HEK293 (cell line): Measurements from ENCODE around the gene FAM199X.

Source experiments
- CTCF ChIA-PET: fragments of 350-600 bp; formaldehyde crosslinking; extraction: SDS; loops from one replicate; lab custom pipeline; 2021; ENCODE audit warnings: antibody characterized with exemption; lab: Yijun Ruan, JAX
- POLR2A ChIA-PET: fragments of 300-600 bp; formaldehyde crosslinking; extraction: SDS; loops from one replicate; lab custom pipeline; 2020; ENCODE audit warnings: antibody characterized with exemption, inconsistent platforms; lab: Yijun Ruan, JAX
- H3K27ac ChIP-seq: fragments of 200-500 bp; sonication (Bioruptor generic); 2 replicates; pipeline ENCODE4 v1.5.1; 2014; ENCODE audit warnings: low read depth, low read length, control low read depth, inconsistent platforms; ENCODE audit errors: extremely low read depth
- H3K36me3 ChIP-seq, 2 experiments: fragments of 200-500 bp in 1 of 2; sonication (Bioruptor generic) in 1 of 2; 1 replicate in 1 of 2; 2 replicates in 1 of 2; pipeline ENCODE4 v1.5.1; 2014 to 2017; ENCODE audit warnings: inconsistent platforms in 2 of 2, low read length in 2 of 2; ENCODE audit not compliant: control insufficient read depth in 2 of 2, insufficient read depth in 1 of 2
- H3K4me1 ChIP-seq: fragments of 200-500 bp; sonication (Bioruptor generic); 2 replicates; pipeline ENCODE4 v1.5.1; 2014; ENCODE audit warnings: mild to moderate bottlenecking, low read length, inconsistent platforms; ENCODE audit not compliant: control insufficient read depth, insufficient read depth
- H3K4me3 ChIP-seq: 2 replicates; pipeline ENCODE4 v1.5.1; 2011; ENCODE audit warnings: low read depth, mild to moderate bottlenecking, control low read depth, low read length, moderate library complexity
- H3K9me3 ChIP-seq: fragments of 200-500 bp; sonication (Bioruptor generic); 2 replicates; pipeline ENCODE4 v1.5.1; 2014; ENCODE audit warnings: low read depth, low read length, inconsistent platforms; ENCODE audit not compliant: control insufficient read depth, insufficient read depth
- EGR2 ChIP-seq: fragments of 450-650 bp; formaldehyde crosslinking; IDR thresholded peaks from 2 replicates; pipeline ENCODE4 v1.5.1; 2016; ENCODE audit warnings: low read depth, missing biosample characterization, missing genetic modification characterization
- GLIS2 ChIP-seq: fragments of 450-650 bp; formaldehyde crosslinking; IDR thresholded peaks from 2 replicates; pipeline ENCODE4 v1.5.1; 2016; ENCODE audit warnings: missing biosample characterization, missing genetic modification characterization
- PATZ1 ChIP-seq: fragments of 450-650 bp; formaldehyde crosslinking; IDR thresholded peaks from 2 replicates; pipeline ENCODE4 v1.5.1; 2016; ENCODE audit warnings: missing biosample characterization, missing genetic modification characterization
- PRDM4 ChIP-seq: fragments of 450-650 bp; formaldehyde crosslinking; IDR thresholded peaks from 2 replicates; pipeline ENCODE4 v1.5.1; 2017; ENCODE audit warnings: missing biosample characterization, missing genetic modification characterization
- TRIM28 ChIP-seq: IDR thresholded peaks from 2 replicates; pipeline ENCODE4 v1.6.1; 2011; ENCODE audit warnings: low read length, control low read depth, borderline replicate concordance
- ZBTB7A ChIP-seq: fragments of 450-650 bp; formaldehyde crosslinking; IDR thresholded peaks from 2 replicates; pipeline ENCODE4 v1.5.1; 2016; ENCODE audit warnings: low read depth, missing biosample characterization, missing genetic modification characterization
- ZNF132 ChIP-seq: fragments of 450-650 bp; formaldehyde crosslinking; IDR thresholded peaks from 2 replicates; pipeline ENCODE4 v1.5.1; 2017; ENCODE audit warnings: missing biosample characterization, missing genetic modification characterization, borderline replicate concordance
- ZNF138 ChIP-seq: fragments of 450-650 bp; formaldehyde crosslinking; IDR thresholded peaks from 2 replicates; pipeline ENCODE4 v1.5.1; 2016; ENCODE audit warnings: missing biosample characterization, missing genetic modification characterization, borderline replicate concordance
- ZNF146 ChIP-seq: fragments of 450-650 bp; formaldehyde crosslinking; IDR thresholded peaks from 2 replicates; pipeline ENCODE4 v1.5.1; 2016; ENCODE audit warnings: missing biosample characterization, missing genetic modification characterization
- ZNF211 ChIP-seq: fragments of 450-650 bp; formaldehyde crosslinking; IDR thresholded peaks from 2 replicates; pipeline ENCODE4 v1.5.1; 2016; ENCODE audit warnings: low read depth, missing biosample characterization, missing genetic modification characterization
- ZNF223 ChIP-seq: fragments of 450-650 bp; formaldehyde crosslinking; IDR thresholded peaks from 2 replicates; pipeline ENCODE4 v1.5.1; 2016; ENCODE audit warnings: missing biosample characterization, missing genetic modification characterization
- ZNF274 ChIP-seq, 2 experiments: fragments of 200-500 bp in 1 of 2; fragments of 450-650 bp in 1 of 2; sonication (Bioruptor generic) in 1 of 2; formaldehyde crosslinking in 1 of 2; IDR thresholded peaks; 2 replicates each; pipeline versions ENCODE4 v1.5.1 to v1.6.1; 2014 to 2016; ENCODE audit warnings: borderline replicate concordance in 1 of 2, inconsistent platforms in 1 of 2, low read length in 1 of 2, missing biosample characterization in 1 of 2, missing genetic modification characterization in 1 of 2
- ZNF292 ChIP-seq: fragments of 450-650 bp; formaldehyde crosslinking; IDR thresholded peaks from 2 replicates; pipeline ENCODE4 v1.5.1; 2016; ENCODE audit warnings: low read depth, missing biosample characterization, missing genetic modification characterization, borderline replicate concordance
- ZNF311 ChIP-seq: fragments of 450-650 bp; formaldehyde crosslinking; IDR thresholded peaks from 2 replicates; pipeline ENCODE4 v1.5.1; 2017; ENCODE audit warnings: missing biosample characterization, missing genetic modification characterization, borderline replicate concordance
- ZNF324 ChIP-seq: fragments of 450-650 bp; formaldehyde crosslinking; IDR thresholded peaks from 2 replicates; pipeline ENCODE4 v1.5.1; 2016; ENCODE audit warnings: missing biosample characterization, missing genetic modification characterization
- ZNF423 ChIP-seq: fragments of 450-650 bp; formaldehyde crosslinking; IDR thresholded peaks from 2 replicates; pipeline ENCODE4 v1.5.1; 2016; ENCODE audit warnings: missing biosample characterization, missing genetic modification characterization
- ZNF555 ChIP-seq: fragments of 450-650 bp; formaldehyde crosslinking; conservative IDR thresholded peaks from 2 replicates; pipeline ENCODE4 v1.5.1; 2017; ENCODE audit warnings: missing biosample characterization, mild to moderate bottlenecking, missing genetic modification characterization, inconsistent platforms
- ZNF621 ChIP-seq: fragments of 450-650 bp; formaldehyde crosslinking; IDR thresholded peaks from 2 replicates; pipeline ENCODE4 v1.5.1; 2017; ENCODE audit warnings: missing biosample characterization, missing genetic modification characterization
- ZNF626 ChIP-seq: fragments of 450-650 bp; sonication (Bioruptor Pico); formaldehyde crosslinking; IDR thresholded peaks from 2 replicates; pipeline ENCODE4 v1.5.1; 2018; ENCODE audit warnings: missing biosample characterization, missing genetic modification characterization, inconsistent platforms
- ZNF792 ChIP-seq: fragments of 450-650 bp; formaldehyde crosslinking; IDR thresholded peaks from 2 replicates; pipeline ENCODE4 v1.5.1; 2016; ENCODE audit warnings: missing biosample characterization, missing genetic modification characterization
- ZXDB ChIP-seq: fragments of 450-650 bp; formaldehyde crosslinking; IDR thresholded peaks from 2 replicates; pipeline ENCODE4 v1.5.1; 2016; ENCODE audit warnings: missing biosample characterization, missing genetic modification characterization
- TF ChIP-seq, protein P1 (sequence below): fragments of 450-650 bp; IDR thresholded peaks from 2 replicates; pipeline ENCODE4 v1.5.1; 2018; ENCODE audit warnings: missing biosample characterization, mild to moderate bottlenecking, missing genetic modification characterization
- TF ChIP-seq, protein P2 (sequence below): fragments of 450-650 bp; formaldehyde crosslinking; IDR thresholded peaks from 2 replicates; pipeline ENCODE4 v1.5.1; 2016; ENCODE audit warnings: missing biosample characterization, missing genetic modification characterization

The FAM199X gene

GRCh38 chrX:104165894-104166734 lies at the start of gene FAM199X (continued):
- peak; percentile 42; the same call in 1 of the 2 replicates for TF ChIP-seq PATZ1 (tag by site-specific recombination)
- TF ChIP-seq, protein P1, sequence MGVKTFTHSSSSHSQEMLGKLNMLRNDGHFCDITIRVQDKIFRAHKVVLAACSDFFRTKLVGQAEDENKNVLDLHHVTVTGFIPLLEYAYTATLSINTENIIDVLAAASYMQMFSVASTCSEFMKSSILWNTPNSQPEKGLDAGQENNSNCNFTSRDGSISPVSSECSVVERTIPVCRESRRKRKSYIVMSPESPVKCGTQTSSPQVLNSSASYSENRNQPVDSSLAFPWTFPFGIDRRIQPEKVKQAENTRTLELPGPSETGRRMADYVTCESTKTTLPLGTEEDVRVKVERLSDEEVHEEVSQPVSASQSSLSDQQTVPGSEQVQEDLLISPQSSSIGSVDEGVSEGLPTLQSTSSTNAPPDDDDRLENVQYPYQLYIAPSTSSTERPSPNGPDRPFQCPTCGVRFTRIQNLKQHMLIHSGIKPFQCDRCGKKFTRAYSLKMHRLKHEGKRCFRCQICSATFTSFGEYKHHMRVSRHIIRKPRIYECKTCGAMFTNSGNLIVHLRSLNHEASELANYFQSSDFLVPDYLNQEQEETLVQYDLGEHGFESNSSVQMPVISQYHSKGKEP (tag by site-specific recombination), result peak; percentile 53
- TF ChIP-seq ZXDB (tag by site-specific recombination), result peak; percentile 61

GRCh38 chrX:104117759-104118158 lies 48.5 kb upstream of the FAM199X start:
- no peak overlapping the region for H3K27ac ChIP-seq
- CTCF ChIA-PET, result interaction anchor here (0.5 to 1.0 kb wide), 2 partner anchors 9 to 19 kb away, joined by 3 to 4 read pairs; no protein-coding TSS in a partner anchor
- no peaks in the 10 kb centered on the region for H3K36me3 ChIP-seq
- TF ChIP-seq ZNF138 (no peak), ZNF274 (IDR thresholded peaks at IDR 0.05; ENCODE audit: low read length) (no peak), ZNF274 (tag by site-specific recombination; IDR thresholded peaks at IDR 0.05; ENCODE audit: borderline replicate concordance) (no peak), ZNF211 (tag by site-specific recombination) (no peak), ZNF626 (tag by site-specific recombination) (no peak), ZNF621 (tag by site-specific recombination) (no peak), ZNF324 (no peak), PRDM4 (tag by site-specific recombination) (no peak), ZNF132 (tag by site-specific recombination) (no peak), ZBTB7A (tag by site-specific recombination) (no peak), ZNF146 (no peak), ZNF311 (tag by site-specific recombination) (no peak), TRIM28 (no peak), GLIS2 (tag by site-specific recombination) (no peak), ZNF792 (tag by site-specific recombination) (no peak), ZNF555 (tag by site-specific recombination) (no peak), ZNF223 (tag by site-specific recombination) (no peak), ZNF292 (tag by site-specific recombination) (no peak), ZNF423 (no peak), EGR2 (no peak)
- TF ChIP-seq, protein P2, sequence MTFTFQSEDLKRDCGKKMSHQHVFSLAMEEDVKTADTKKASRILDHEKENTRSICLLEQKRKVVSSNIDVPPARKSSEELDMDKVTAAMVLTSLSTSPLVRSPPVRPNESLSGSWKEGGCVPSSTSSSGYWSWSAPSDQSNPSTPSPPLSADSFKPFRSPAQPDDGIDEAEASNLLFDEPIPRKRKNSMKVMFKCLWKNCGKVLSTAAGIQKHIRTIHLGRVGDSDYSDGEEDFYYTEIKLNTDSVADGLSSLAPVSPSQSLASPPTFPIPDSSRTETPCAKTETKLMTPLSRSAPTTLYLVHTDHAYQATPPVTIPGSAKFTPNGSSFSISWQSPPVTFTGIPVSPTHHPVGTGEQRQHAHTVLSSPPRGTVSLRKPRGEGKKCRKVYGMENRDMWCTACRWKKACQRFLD, result no peak
- TF ChIP-seq, all 188 proteins: peak for 0
- POLR2A ChIA-PET, result no interaction called here
- H3K4me3 ChIP-seq, result no peak overlapping the region
- no peaks in the 10 kb centered on the region for H3K4me1 ChIP-seq
- no peaks in the 10 kb centered on the region; the same call in 1 of the 2 replicates for H3K9me3 ChIP-seq
